HepG2 (cell line): ENCODE data around the gene LEMD1. TPM values are rescaled to one million over a fixed set of nuclear protein-coding genes. Genes with fewer than 3 reads are reported as not detected.

Experiments used
- ATAC-seq: fragments of 200-7000 bp; cut with Tn5 transposase; 3 replicates; pipeline ENCODE4 v1.9.1; 2020; ENCODE audit warnings: mild to moderate bottlenecking, moderate library complexity
- BruUV-seq: library from RNA; stranded (reverse); fragments of 400-500 nt; replicated peaks from 2 replicates; lab custom pipeline; 2021; lab: Mats Ljungman, UMichigan
- CTCF ChIA-PET: fragments of 300-600 bp; formaldehyde crosslinking; extraction: SDS; loops from one replicate; lab custom pipeline; 2021; ENCODE audit warnings: low total read pairs, inconsistent platforms, low intra/inter-chr PET ratio; lab: Yijun Ruan, JAX
- POLR2A ChIA-PET: fragments of 350-600 bp; sonication (Branson Sonifier 250); formaldehyde crosslinking; loops from one replicate; lab custom pipeline; 2020; ENCODE audit warnings: antibody characterized with exemption, inconsistent platforms; lab: Yijun Ruan, JAX
- DNase-seq: peaks from one replicate; pipeline ENCODE4 v3.0.0-alpha.2; 2015; ENCODE audit warnings: low spot score
- FAIRE-seq: peaks from 3 replicates; lab custom pipeline; 2011; peaks lifted over from hg19 to GRCh38; lab: Jason Lieb, UNC
- H2AFZ ChIP-seq: one replicate; pipeline ENCODE4 v1.6.1; 2011; ENCODE audit warnings: low read length, inconsistent platforms
- H3K27ac ChIP-seq: fragments of 300-600 bp; 3 replicates; pipeline ENCODE4 v1.8.0; 2011; ENCODE audit warnings: mixed run types, mild to moderate bottlenecking, mixed read lengths, low read length, inconsistent platforms; ENCODE audit not compliant: insufficient read depth; ENCODE audit errors: extremely low read length
- H3K27me3 ChIP-seq, 2 experiments: fragments of 200-600 bp in 1 of 2; 2 replicates in 1 of 2; 3 replicates in 1 of 2; pipeline versions ENCODE4 v1.6.0 to v1.8.0; 2011; ENCODE audit warnings: low read length in 2 of 2, mild to moderate bottlenecking in 2 of 2, moderate library complexity in 2 of 2, inconsistent platforms in 1 of 2; ENCODE audit not compliant: insufficient read depth in 2 of 2, control insufficient read depth in 1 of 2
- H3K36me3 ChIP-seq, 2 experiments: fragments of 200-600 bp in 1 of 2; replicated peaks in 1 of 2; 2 replicates in 1 of 2; 3 replicates in 1 of 2; pipeline versions ENCODE4 v1.5.1 to v1.8.0; 2011; ENCODE audit warnings: low read length in 2 of 2, inconsistent platforms in 1 of 2; ENCODE audit not compliant: insufficient read depth in 2 of 2, control insufficient read depth in 1 of 2
- H3K4me1 ChIP-seq: 2 replicates; pipeline ENCODE4 v1.5.1; 2012; ENCODE audit warnings: low read length, inconsistent platforms; ENCODE audit not compliant: insufficient read depth
- H3K4me2 ChIP-seq: 2 replicates; pipeline ENCODE4 v1.6.0; 2011; ENCODE audit warnings: low read depth, low read length, inconsistent platforms
- H3K4me3 ChIP-seq, 3 experiments: fragments of 200-600 bp in 1 of 3; sonication (generic), shearing (Covaris generic) in 1 of 3; replicated peaks in 1 of 3; 2 replicates each; pipeline ENCODE4 v1.5.1; 2011 to 2016; ENCODE audit warnings: low read length in 3 of 3, inconsistent platforms in 2 of 3, low read depth in 2 of 3, mild to moderate bottlenecking in 2 of 3, control low read depth in 1 of 3, mixed read lengths in 1 of 3; ENCODE audit not compliant: insufficient read depth in 1 of 3
- H3K79me2 ChIP-seq: one replicate; pipeline ENCODE4 v1.6.1; 2011; ENCODE audit warnings: low read length, inconsistent platforms; ENCODE audit not compliant: insufficient read depth
- H3K9ac ChIP-seq: 2 replicates; pipeline ENCODE4 v1.6.0; 2011; ENCODE audit warnings: mild to moderate bottlenecking, low read depth, low read length, inconsistent platforms; ENCODE audit not compliant: insufficient read depth
- H3K9me3 ChIP-seq: 2 replicates; pipeline ENCODE4 v1.5.1; 2012; ENCODE audit warnings: mild to moderate bottlenecking, low read length
- H4K20me1 ChIP-seq: 2 replicates; pipeline ENCODE4 v1.6.0; 2011; ENCODE audit warnings: inconsistent platforms, mild to moderate bottlenecking, low read length, moderate library complexity; ENCODE audit not compliant: insufficient read depth
- ARNT ChIP-seq: fragments of 450-650 bp; IDR thresholded peaks from 2 replicates; pipeline ENCODE4 v1.6.1; 2017
- BRD4 ChIP-seq: sonication (generic); formaldehyde crosslinking; IDR thresholded peaks from 2 replicates; pipeline ENCODE4 v1.4.0; 2020; ENCODE audit warnings: missing genetic modification reagents
- GATA4 ChIP-seq: sonication (generic); IDR thresholded peaks from 2 replicates; pipeline ENCODE4 v1.6.1; 2016; ENCODE audit warnings: antibody characterized with exemption, low read depth, borderline replicate concordance
- KLF16 ChIP-seq, 2 experiments: sonication (generic) in 1 of 2; formaldehyde crosslinking in 1 of 2; IDR thresholded peaks; 2 replicates each; pipeline versions ENCODE4 v1.6.1 to v1.8.0; 2016 to 2023; ENCODE audit warnings: missing genetic modification reagents in 2 of 2, missing compliant biosample characterization in 1 of 2
- NRL ChIP-seq: sonication (generic); formaldehyde crosslinking; IDR thresholded peaks from 2 replicates; pipeline ENCODE4 v1.5.0; 2020; ENCODE audit warnings: missing genetic modification reagents, mild to moderate bottlenecking, moderate library complexity, borderline replicate concordance
- PCBP2 ChIP-seq: fragments of 200-400 bp; formaldehyde crosslinking; optimal IDR thresholded peaks from 2 replicates; pipeline ENCODE3; 2018; ENCODE audit warnings: low read length, low read depth; ENCODE audit not compliant: poor library complexity, severe bottlenecking
- RCOR2 ChIP-seq: IDR thresholded peaks from 2 replicates; pipeline ENCODE4 v1.6.1; 2016; ENCODE audit warnings: missing biosample characterization, missing genetic modification reagents
- THAP11 ChIP-seq: IDR thresholded peaks from 2 replicates; pipeline ENCODE4 v1.6.1; 2016; ENCODE audit warnings: missing biosample characterization, missing genetic modification reagents
- TP53 ChIP-seq: sonication (generic); formaldehyde crosslinking; conservative IDR thresholded peaks from 2 replicates; pipeline ENCODE4 v1.4.0; 2020; ENCODE audit warnings: missing genetic modification reagents
- WGBS: methylation state at CpG from one replicate; pipeline ENCODE4 v1.1.6; 2017; ENCODE audit warnings: low lambda C conversion rate; 5-methylcytosine and 5-hydroxymethylcytosine counted together
- in situ Hi-C: cut with HindIII; loops from 2 replicates; pipeline ENCODE4 v1.10.0; 2017; ENCODE audit warnings: low pct_unique_long_range_greater_than_20kb; ENCODE audit not compliant: extremely low pct_ligation_motif_present
- intact Hi-C: fragments of 100-400 bp; cut with micrococcal nuclease; formaldehyde crosslinking; loops from one replicate; pipeline ENCODE4 v1.10.0; 2022; ENCODE audit not compliant: unreplicated experiment
- polyA plus RNA-seq, 8 experiments: library from polyadenylated mRNA; depleted of rRNA in 3 of 8; stranded (reverse) in 7 of 8; unstranded in 1 of 8; fragments of >200 nt; fragmentation: Illumina TruSeq in 4 of 8; extraction: Trizol in 4 of 8; gene quantifications; 2 replicates each; pipeline versions ENCODE4 v1.2.1 to v1.2.3, GENCODE V29; 2011 to 2016; ENCODE audit warnings: low read depth in 4 of 8, missing spikeins in 1 of 8, mixed read lengths in 1 of 8; ENCODE audit not compliant: insufficient read depth in 1 of 8
- total RNA-seq, 5 experiments: library from RNA; depleted of rRNA; stranded (reverse); fragments of >200 nt; fragmentation: Illumina TruSeq; extraction: Trizol; gene quantifications; 2 replicates each; pipeline ENCODE4 v1.2.3, GENCODE V29; 2016; ENCODE audit warnings: low read depth in 1 of 5
- TF ChIP-seq, protein P1 (sequence below): sonication (generic); formaldehyde crosslinking; IDR thresholded peaks from 2 replicates; pipeline ENCODE4 v1.4.0; 2020; ENCODE audit warnings: mild to moderate bottlenecking, missing genetic modification reagents

Gene LEMD1
- total and polyA plus RNA-seq, 2 of the 13 experiments (the other 11 are each of a cell fraction or from before 2014, with no cell fraction given), result 1.4 to 2.3 TPM

DNA sequence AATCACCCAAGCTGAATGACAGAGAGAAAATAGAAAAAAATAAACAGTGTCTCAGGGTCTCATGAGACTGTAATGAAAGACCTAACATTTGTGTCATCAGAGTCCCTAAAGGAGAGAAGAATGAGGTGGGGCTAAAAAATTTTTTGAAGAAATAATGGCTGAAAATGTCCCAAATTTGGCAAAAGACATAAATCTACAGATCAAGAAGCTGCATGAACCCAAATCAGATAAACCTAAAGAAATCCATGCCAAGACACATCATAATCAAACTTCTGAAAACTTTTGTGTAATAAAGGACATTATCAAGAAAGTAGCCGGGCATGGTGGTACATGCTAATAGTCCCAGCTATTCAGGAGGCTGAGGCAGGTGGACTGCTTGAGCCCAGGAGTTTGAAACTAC lies 29.2 kb downstream of the LEMD1 start:
- ATAC-seq (no peak), FAIRE-seq (no peak), DNase-seq (no peak)
- H3K27ac ChIP-seq, result no peak overlapping the region
- ChIA-PET CTCF (no interaction called here), POLR2A (no interaction called here)
- no peak overlapping the region for H3K4me3 ChIP-seq
- H3K9me3 ChIP-seq, result no peaks in the 10 kb centered on the region
- no TSS peak for BruUV-seq
- no peaks in the 10 kb centered on the region for H3K79me2 ChIP-seq
- in situ Hi-C loops (no loop called here), intact Hi-C loops (no loop called here)
- H3K36me3 ChIP-seq, result no peaks in the 10 kb centered on the region
- TF ChIP-seq NRL (CRISPR knock-in tag), result no peak
- no peak for TF ChIP-seq BRD4 (CRISPR knock-in tag)
- TF ChIP-seq RCOR2, result no peak
- no peak for TF ChIP-seq THAP11 (CRISPR knock-in tag)
- TF ChIP-seq PCBP2, result no peak
- no peak for TF ChIP-seq GATA4
- TF ChIP-seq TP53, result no peak
- TF ChIP-seq, protein P1, sequence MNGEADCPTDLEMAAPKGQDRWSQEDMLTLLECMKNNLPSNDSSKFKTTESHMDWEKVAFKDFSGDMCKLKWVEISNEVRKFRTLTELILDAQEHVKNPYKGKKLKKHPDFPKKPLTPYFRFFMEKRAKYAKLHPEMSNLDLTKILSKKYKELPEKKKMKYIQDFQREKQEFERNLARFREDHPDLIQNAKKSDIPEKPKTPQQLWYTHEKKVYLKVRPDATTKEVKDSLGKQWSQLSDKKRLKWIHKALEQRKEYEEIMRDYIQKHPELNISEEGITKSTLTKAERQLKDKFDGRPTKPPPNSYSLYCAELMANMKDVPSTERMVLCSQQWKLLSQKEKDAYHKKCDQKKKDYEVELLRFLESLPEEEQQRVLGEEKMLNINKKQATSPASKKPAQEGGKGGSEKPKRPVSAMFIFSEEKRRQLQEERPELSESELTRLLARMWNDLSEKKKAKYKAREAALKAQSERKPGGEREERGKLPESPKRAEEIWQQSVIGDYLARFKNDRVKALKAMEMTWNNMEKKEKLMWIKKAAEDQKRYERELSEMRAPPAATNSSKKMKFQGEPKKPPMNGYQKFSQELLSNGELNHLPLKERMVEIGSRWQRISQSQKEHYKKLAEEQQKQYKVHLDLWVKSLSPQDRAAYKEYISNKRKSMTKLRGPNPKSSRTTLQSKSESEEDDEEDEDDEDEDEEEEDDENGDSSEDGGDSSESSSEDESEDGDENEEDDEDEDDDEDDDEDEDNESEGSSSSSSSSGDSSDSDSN, result no peak
- no peak for TF ChIP-seq KLF16 (CRISPR knock-in tag; IDR thresholded peaks at IDR 0.05)
- TF ChIP-seq ARNT, result no peak
- no peaks in the 10 kb centered on the region for H3K27me3 ChIP-seq
- H3K4me1 ChIP-seq, result peaks cover 22% of the 10 kb centered on the region
- H2AFZ ChIP-seq, result no peak overlapping the region
- H3K4me2 ChIP-seq, result no peak overlapping the region
- H4K20me1 ChIP-seq, result no peaks in the 10 kb centered on the region
- H3K9ac ChIP-seq, result no peak overlapping the region
- WGBS, result 29% methylated on average over 1 of the region's 1 CpG
